ENCODE results near the gene PRR5. TPM values are rescaled to one million over a fixed set of nuclear protein-coding genes. Genes with fewer than 3 reads are reported as not detected.

Gene PRR5
- total and polyA plus RNA-seq, 7 donors: 7.9 to 35.6 (median 12.7) TPM

DNA sequence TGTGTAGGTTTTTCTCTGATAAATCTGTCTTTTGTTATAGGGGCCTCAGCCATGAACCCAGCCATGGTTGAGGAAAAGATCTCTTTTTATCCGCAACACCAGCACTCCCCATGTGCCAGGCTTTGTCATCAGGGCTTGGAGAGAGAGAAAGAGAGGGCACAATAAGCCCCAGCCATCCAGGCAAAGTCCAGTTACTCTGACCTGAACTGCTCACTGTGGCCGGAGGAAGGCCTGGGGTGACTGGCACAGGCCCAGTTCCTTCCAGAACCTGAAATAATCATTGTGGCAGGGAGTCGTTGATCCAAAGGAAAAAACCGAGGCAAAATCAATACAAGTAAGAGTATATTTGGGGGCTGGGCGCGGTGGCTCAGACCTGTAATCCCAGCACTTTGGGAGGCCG is 46.5 kb downstream of the PRR5 start:
- Histone ChIP-seq H3K36me3 (no peaks in the 10 kb centered on the region), H3K27me3 (peaks cover 15 to 71% (median 39%) of the 10 kb centered on the region in 3 donors), H3K4me3 (no peak overlapping the region), H3K9me3 (no peaks in the 10 kb centered on the region), H3K27ac (no peak overlapping the region), H3K4me1 (peaks cover 0 to 14% (median 9%) of the 10 kb centered on the region in 4 donors)
- no peak for DNase-seq
- 76 to 87% methylated on average over 7 of the region's 7 CpGs for WGBS, 2 donors
- intact Hi-C loops (cut with DNase I): no loop called here
- TF ChIP-seq POLR2A (IDR thresholded peaks at IDR 0.05) (no peak), EP300 (IDR thresholded peaks at IDR 0.05) (no peak), POLR2AphosphoS5 (IDR thresholded peaks at IDR 0.05) (no peak)
- TF ChIP-seq, protein P1, sequence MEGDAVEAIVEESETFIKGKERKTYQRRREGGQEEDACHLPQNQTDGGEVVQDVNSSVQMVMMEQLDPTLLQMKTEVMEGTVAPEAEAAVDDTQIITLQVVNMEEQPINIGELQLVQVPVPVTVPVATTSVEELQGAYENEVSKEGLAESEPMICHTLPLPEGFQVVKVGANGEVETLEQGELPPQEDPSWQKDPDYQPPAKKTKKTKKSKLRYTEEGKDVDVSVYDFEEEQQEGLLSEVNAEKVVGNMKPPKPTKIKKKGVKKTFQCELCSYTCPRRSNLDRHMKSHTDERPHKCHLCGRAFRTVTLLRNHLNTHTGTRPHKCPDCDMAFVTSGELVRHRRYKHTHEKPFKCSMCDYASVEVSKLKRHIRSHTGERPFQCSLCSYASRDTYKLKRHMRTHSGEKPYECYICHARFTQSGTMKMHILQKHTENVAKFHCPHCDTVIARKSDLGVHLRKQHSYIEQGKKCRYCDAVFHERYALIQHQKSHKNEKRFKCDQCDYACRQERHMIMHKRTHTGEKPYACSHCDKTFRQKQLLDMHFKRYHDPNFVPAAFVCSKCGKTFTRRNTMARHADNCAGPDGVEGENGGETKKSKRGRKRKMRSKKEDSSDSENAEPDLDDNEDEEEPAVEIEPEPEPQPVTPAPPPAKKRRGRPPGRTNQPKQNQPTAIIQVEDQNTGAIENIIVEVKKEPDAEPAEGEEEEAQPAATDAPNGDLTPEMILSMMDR (IDR thresholded peaks at IDR 0.05): no peak

DNA sequence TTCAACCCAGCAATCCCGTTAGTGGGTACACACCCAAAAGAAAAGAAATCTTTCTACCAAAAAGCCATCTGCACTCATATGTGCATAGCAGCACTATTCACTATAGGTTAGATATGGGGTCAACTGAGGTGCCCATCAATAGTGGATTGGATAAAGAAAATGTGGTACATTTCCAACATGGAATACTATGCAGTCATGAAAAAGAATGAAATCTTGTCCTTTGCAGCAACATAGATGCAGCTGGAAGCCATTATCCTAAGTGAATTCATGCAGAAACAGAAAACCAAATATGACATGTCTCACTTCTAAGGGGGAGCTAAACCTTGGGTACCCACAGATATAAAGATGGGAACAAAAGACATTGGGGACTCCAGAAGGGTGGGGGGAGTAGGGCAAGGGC is 48.5 kb downstream of the PRR5 start:
- no peak overlapping the region for H3K4me3 ChIP-seq
- H3K9me3 ChIP-seq: no peaks in the 10 kb centered on the region
- no peaks in the 10 kb centered on the region for H3K36me3 ChIP-seq
- peaks cover 16 to 75% (median 47%) of the 10 kb centered on the region in 3 donors for H3K27me3 ChIP-seq
- no peak for DNase-seq
- WGBS, 2 donors: 75 to 80% methylated on average over 1 of the region's 1 CpG
- intact Hi-C loops (cut with DNase I): no loop called here
- no peak overlapping the region for H3K27ac ChIP-seq
- TF ChIP-seq, protein P1 (IDR thresholded peaks at IDR 0.05): no peak
- no peak for TF ChIP-seq EP300 (IDR thresholded peaks at IDR 0.05)
- TF ChIP-seq POLR2A (IDR thresholded peaks at IDR 0.05): no peak
- no peak for TF ChIP-seq POLR2AphosphoS5 (IDR thresholded peaks at IDR 0.05)
- peaks cover 0 to 15% (median 10%) of the 10 kb centered on the region in 4 donors for H3K4me1 ChIP-seq

DNA sequence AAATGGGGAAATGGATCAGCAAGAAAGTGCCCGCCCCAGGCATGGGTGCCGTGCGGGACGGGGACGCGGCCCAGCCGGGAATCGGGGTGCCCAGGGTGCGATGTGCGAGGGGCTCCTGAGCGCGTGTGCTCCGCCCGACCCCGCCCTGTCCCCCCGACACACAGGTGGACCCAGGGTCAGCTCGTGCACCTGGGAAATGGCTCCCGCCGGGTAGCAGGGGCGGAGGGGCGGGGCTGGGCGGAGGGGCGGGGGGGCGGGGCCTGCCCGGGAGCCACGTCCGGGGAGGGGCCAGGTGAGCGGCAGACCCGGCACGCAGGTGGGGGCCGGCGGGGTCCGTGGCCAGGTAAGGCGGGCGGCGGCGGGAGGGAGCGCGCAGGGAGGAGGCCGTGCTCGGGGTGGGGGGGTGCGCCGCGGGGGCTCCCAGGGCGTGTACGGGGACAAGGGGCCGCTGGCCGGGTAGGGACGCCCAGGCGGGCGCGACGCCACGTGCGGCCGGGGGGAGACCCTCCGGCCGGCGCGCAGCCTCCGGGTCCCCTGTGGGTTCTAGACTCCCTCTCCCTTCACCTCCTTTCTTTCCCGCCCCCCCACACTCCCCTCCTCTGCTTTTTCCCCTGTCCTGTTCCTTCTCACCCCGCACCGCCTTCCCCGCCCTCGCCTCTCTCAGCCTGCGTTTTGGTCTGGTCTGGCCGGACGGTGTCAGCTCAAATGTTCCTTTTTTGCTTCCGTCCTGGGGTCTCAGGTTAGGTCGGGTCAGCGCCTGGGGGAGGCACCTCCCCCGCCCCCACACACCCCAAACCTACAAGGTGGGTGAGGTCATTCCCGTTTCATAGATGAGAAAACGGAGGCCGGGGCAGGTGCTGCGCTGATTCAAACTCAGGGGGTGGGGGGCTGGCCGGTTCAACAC is 50.5 kb downstream of the PRR5 start, which contains the start of gene ARHGAP8:
Gene ARHGAP8 (plus strand): TSS at position 291 of the 904 bp plus-strand sequence. CDS start 33,953 bp downstream, outside the sequence.
- H3K36me3 ChIP-seq: no peaks in the 10 kb centered on the region
- 2 to 3% methylated on average over 78 of the region's 78 CpGs for WGBS, 2 donors
- DNase-seq: no peak
- H3K27me3 ChIP-seq: peaks cover 16 to 78% (median 47%) of the 10 kb centered on the region in 3 donors
- H3K4me3 ChIP-seq: peak within 1 kb of the TSS in 2 of 4 donors; percentile 18 to 29
- no peaks in the 10 kb centered on the region for H3K9me3 ChIP-seq
- TF ChIP-seq POLR2A (IDR thresholded peaks at IDR 0.05) (no peak), EP300 (IDR thresholded peaks at IDR 0.05) (no peak), POLR2AphosphoS5 (IDR thresholded peaks at IDR 0.05) (no peak)
- TF ChIP-seq, protein P1 (IDR thresholded peaks at IDR 0.05): no peak
- H3K4me1 ChIP-seq: peaks cover 0 to 15% (median 8%) of the 10 kb centered on the region in 4 donors
- intact Hi-C loops (cut with DNase I): no loop called here
- peak within 1 kb of the TSS in 1 of 4 donors; percentile 53 for H3K27ac ChIP-seq

DNA sequence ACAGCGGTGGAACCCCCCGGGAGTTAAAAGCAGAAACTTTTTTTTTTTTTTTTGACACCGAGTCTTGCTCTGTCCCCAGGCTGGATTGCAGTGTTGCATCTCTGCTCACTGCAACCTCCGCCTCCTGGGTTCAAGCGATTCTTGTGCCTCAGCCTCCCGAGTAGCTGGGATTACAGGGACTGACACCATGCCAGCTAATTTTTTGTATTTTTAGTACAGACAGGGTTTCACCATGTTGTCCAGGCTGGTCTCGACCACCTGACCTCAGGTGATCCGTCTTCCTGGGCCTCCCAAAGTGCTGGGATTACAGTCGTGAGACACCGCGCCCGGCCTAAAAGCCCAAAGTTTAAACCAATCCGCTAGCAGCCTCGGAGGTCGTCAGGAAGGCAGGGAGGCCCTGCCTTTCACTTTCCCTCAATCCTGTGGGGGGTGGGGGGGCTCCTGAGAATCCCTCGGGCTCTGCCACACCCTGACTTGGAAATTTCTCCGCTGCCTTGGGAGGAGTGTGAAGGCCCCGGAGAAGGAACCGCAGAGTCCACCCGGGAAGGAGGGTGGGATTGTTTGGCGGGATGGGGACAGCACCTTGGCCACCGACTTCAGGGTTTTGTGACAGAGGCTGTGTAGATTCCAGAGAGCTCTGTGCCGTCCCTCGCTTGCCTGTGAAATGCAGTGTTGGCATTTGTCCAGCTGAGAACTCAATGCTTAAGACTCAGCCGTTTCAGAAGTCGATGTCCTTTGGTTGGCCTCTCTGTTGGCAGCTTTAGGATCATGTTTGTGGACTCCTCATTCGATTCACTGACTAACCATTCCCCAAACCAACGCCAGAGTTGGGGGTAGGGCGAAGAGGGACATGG is 51.4 kb downstream of the PRR5 start:
- Histone ChIP-seq H3K9me3 (no peaks in the 10 kb centered on the region), H3K4me1 (peaks cover 0 to 15% (median 8%) of the 10 kb centered on the region in 4 donors), H3K27ac (no peak overlapping the region), H3K36me3 (no peaks in the 10 kb centered on the region), H3K4me3 (no peak overlapping the region), H3K27me3 (peaks cover 16 to 71% (median 47%) of the 10 kb centered on the region in 3 donors)
- no peak for TF ChIP-seq POLR2A (IDR thresholded peaks at IDR 0.05)
- TF ChIP-seq, protein P1 (IDR thresholded peaks at IDR 0.05): no peak
- no peak for TF ChIP-seq EP300 (IDR thresholded peaks at IDR 0.05)
- no peak for TF ChIP-seq POLR2AphosphoS5 (IDR thresholded peaks at IDR 0.05)
- WGBS, 2 donors: 5 to 21% methylated on average over 29 of the region's 29 CpGs
- intact Hi-C loops (cut with DNase I): no loop called here
- no peak for DNase-seq
